Cerebellar cortex (tissue), 1 donor: ENCODE results near the gene TLE2.
"Not testable (repeated sequence)": the region's sequence is repeated elsewhere in the genome, so short reads cannot be mapped to it uniquely, and the experiment has no call there.

Source experiments
- DNase-seq: peaks from one replicate; pipeline ENCODE4 v3.0.0-alpha.2; 2015; ENCODE audit warnings: low spot score

Gene TLE2

DNA sequence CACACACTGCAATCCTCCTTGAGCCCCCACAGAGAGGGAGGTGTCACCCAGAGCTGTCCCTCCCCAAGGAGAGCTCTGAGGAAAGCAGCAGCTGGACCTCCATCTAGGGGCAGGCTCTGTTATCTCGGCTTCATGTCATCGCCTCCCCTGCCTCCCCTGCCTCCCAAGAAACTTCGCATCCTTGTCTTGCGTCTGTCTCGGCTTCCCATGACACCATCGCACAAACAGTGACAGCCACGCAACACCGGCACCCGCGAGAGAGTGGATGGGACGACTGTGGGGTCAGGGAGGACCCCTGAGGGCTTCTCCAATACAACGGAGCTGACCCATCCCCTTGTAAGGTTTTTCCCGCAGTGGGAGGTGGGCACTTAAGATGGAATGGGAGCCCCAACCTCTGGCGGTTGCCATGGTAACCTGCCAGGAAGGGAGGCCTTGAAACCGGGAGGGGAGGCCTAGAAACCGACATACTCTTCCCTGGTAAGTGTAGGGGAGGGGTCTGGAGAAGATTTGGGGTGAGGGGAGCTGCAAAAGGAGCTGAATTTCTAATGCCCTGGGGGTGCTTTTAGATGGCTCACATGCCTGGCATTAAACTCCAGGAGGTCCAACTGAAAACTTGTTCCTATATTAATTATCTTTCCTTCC lies 16.3 kb downstream of the TLE2 start:
- no peak for DNase-seq

DNA sequence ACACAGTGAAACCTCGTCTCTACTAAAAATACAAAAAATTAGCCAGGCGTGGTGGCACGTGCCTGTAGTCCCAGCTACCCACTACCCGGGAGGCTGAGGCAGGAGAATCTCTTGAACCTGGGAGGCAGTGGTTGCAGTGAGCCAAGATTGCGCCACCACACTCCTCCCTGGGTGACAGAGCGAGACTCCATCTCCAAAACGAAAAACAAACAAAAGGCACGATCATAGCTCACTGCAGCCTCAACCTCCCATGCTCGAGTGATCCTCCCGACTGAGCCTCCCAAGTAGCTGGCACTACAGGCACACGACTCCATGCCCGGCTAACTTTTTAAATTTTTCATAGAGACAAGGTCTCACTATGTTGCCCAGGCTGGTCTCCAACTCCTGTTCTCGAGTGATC lies 17.0 kb downstream of the TLE2 start:
- DNase-seq = not testable (repeated sequence)

DNA sequence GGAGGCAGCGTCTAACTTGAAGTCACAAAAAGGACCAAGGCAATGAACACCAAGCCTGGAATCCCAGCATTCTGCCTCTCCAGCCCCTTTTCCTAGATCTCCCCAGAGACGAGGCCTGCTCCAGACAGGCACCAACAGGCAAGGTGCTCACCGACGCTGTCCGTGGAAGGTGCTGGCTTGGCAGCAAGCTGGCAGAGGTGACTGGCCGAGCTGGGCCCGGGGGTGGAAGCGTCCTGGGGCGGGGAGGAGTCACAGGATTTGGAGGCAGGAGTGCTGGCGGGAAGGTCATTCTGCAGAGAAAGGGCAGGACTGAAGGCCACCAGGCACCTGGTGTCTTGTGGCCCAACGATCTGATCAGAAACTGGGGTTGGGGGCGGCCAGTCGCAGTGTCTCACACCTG lies 18.2 kb downstream of the TLE2 start:
- no peak for DNase-seq

GRCh38 chr19:3008994-3009393 lies 20.1 kb downstream of the TLE2 start:
- DNase-seq = no peak

GRCh38 chr19:3007975-3008374 lies 21.1 kb downstream of the TLE2 start:
- DNase-seq = no peak

DNA sequence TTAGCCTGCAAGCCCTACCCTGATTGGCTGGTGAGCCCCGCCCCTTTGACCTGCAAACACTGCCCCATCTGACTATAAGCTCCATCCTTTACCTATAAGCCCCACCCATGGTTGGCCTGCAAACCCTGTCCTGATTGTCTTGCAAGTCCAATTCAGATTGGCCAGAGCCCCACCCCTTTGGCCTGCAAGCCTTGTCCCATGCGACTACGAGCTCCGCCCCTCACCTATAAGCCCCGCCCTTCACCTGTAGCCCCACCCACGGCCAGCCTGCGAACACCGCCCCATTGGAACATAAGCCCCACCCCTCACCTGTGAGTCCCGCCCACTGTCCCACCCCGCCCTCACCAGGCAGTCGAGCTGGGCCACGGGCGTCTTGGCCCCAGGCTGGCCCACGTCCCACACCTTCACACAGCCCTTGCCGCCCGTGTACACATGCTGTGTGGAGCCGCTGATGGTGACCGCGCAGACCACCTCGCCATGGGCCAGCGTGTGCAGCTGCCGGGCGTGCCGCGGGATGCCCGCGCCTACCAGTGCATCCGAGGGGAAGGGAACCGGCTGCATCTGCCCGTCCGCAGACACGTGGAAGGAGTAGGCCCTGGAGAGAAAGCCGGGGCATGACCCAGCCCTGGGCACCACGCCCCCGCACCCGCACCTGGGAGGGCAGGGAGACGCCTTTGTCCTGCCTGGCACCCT lies 22.9 kb downstream of the TLE2 start:
- no peak for DNase-seq

GRCh38 chr19:3005345-3005744 lies 23.7 kb downstream of the TLE2 start:
- no peak for DNase-seq

GRCh38 chr19:3004522-3004921 lies 24.6 kb downstream of the TLE2 start:
- DNase-seq = no peak

DNA sequence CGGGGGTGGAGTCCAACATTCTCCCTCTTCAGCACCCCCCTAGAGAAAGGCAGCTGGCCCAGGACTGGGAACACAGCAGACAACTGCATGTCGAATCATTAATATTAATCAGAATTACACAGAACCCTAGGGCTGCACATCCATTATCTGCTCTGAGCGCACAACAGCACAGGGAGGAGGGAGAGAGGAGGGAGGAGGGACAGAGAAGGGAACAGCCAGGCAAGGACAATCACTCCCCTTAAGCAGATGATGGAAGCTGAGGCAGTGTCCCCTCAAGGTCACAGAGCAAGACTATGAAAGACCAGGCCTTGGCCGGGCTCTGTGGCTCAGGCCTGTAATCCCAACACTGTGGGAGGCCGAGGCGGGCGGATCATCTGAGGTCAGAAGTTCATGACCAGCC lies 26.0 kb downstream of the TLE2 start:
- no peak for DNase-seq

- DNase-seq = no peak
Observed at GRCh38 chr19:3001235-3001800, 27.8 kb downstream of the TLE2 start.

GRCh38 chr19:2998642-2999041 lies 30.4 kb downstream of the TLE2 start:
- no peak for DNase-seq

DNA sequence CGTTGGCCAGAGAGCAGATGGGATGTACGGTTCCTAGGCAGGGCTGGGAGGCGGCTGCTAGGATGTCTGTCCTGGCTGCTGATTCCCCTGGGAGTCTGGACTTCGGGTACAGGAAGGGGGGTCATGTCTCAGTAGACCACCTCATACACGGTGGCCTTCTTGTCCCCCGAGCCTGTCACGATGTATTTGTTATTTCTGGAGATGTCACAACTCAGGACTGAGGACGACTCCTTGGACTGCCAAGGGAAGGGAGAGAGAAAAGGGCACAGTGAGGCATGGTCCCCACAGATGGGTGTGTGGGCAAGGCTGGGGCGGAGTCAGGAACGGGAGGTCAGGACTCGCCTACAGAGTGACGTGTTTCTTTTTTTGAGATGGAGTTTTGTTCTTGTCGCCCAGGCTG lies 31.4 kb downstream of the TLE2 start:
- no peak for DNase-seq

- DNase-seq = no peak
Observed at GRCh38 chr19:2994588-2995131, 34.4 kb downstream of the TLE2 start.

GRCh38 chr19:2993579-2993978 lies 35.5 kb downstream of the TLE2 start:
- no peak for DNase-seq

GRCh38 chr19:2992958-2993357 lies 36.1 kb downstream of the TLE2 start:
- DNase-seq = no peak

GRCh38 chr19:2992333-2992732 lies 36.7 kb downstream of the TLE2 start:
- DNase-seq = not testable (repeated sequence)

- no peak for DNase-seq
Observed at GRCh38 chr19:2989236-2989946, 39.7 kb downstream of the TLE2 start.

DNA sequence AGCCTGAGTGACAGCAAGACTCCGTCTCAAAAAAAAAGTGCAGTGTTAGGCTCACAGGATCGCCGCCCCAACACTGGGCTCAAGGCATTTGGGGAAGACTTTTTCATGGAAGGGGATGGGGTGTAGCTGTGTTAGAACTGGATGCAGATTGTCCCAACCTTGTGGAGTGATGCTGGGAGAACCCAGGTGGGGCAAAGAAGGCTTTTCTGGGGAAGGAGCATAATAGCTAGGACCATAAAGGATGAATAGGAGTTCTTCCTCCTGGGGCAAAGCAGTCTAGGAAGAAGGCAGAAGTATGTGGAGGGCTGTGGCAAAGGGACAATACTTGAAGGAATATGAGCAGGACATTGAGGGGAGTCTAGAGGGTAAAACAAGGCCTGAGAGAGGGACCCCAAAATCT lies 40.5 kb downstream of the TLE2 start:
- no peak for DNase-seq

GRCh38 chr19:2987797-2988196 lies 41.3 kb downstream of the TLE2 start:
- no peak for DNase-seq

DNA sequence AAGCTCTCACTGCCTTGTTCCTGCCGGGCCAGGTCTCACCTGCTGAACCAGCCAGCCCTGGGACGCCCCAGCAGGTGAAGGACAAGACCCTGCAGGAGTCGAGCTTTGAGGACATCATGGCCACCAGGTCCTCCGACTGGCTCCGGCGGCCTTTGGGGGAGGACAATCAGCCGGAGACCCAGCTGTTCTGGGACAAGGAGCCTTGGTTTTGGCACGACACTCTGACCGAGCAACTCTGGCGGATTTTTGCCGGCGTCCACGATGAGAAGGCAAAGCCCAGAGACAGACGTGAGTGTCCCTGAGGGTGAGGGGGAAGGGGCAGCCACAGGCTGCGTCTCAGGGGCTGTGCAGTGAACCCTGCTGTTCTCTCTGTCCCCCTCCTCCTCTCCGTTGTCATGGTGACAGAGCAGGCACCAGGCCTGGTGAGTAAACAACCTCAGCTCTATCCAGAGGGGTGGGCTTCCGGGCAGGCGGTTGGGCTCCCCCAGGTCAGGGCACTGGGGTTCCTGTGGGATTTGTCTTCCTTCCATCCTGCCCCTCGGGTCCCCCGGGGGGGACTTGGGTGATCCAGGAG lies 42.0 kb downstream of the TLE2 start:
- DNase-seq = no peak

GRCh38 chr19:2984215-2984528 lies 44.9 kb downstream of the TLE2 start:
- DNase-seq = no peak
